D721Med (cell line): ENCODE results near the gene UBE2J2.
"Not testable (repeated sequence)": the region's sequence is repeated elsewhere in the genome, so short reads cannot be mapped to it uniquely, and the experiment has no call there.

Source experiments
- DNase-seq: peaks from one replicate; pipeline ENCODE4 v3.0.0; 2011; ENCODE audit warnings: low spot score; ENCODE audit not compliant: insufficient read length
- FAIRE-seq: peaks from 2 replicates; lab custom pipeline; 2011; peaks lifted over from hg19 to GRCh38; lab: Jason Lieb, UNC
- CTCF ChIP-seq: IDR thresholded peaks from 2 replicates; pipeline ENCODE4 v1.5.1; 2012; ENCODE audit warnings: mild to moderate bottlenecking, control low read depth; ENCODE audit not compliant: insufficient read depth; ENCODE audit errors: missing control alignments

UBE2J2 gene

GRCh38 chr1:1253972-1254666 is 19.5 kb downstream of the UBE2J2 start:
- no peak for FAIRE-seq
- DNase-seq = no peak
- no peak for TF ChIP-seq CTCF

- FAIRE-seq (no peak), DNase-seq (no peak)
- TF ChIP-seq CTCF = no peak
Observed at GRCh38 chr1:1253314-1253713, 20.3 kb downstream of the UBE2J2 start.

GRCh38 chr1:1250786-1251284 is 22.8 kb downstream of the UBE2J2 start:
- DNase-seq = no peak
- no peak for FAIRE-seq
- TF ChIP-seq CTCF = no peak

- not testable (repeated sequence) for FAIRE-seq
Observed at GRCh38 chr1:1248009-1248913, 25.4 kb downstream of the UBE2J2 start.

GRCh38 chr1:1247341-1247913 is 26.2 kb downstream of the UBE2J2 start:
- TF ChIP-seq CTCF = no peak
- FAIRE-seq = no peak
- no peak for DNase-seq

More at GRCh38 chr1:1248009-1248913, 25.4 kb downstream of the UBE2J2 start:
- not testable (repeated sequence) for DNase-seq

GRCh38 chr1:1246577-1247340 is 26.9 kb downstream of the UBE2J2 start, which contains the start of gene C1QTNF12:
TSS of gene C1QTNF12 (minus strand) at chr1:1246722. CDS start at chr1:1246690, 32 bp downstream.
- FAIRE-seq (no peak), DNase-seq (no peak)
- TF ChIP-seq CTCF = no peak
